GM18873 (cell line): Measurements from ENCODE around the gene MLANA.

ENCODE experiments used
- ATAC-seq: cut with Tn5 transposase; IDR thresholded peaks from one replicate; pipeline ENCODE4 v1.9.1; 2021; ENCODE audit warnings: mild to moderate bottlenecking, moderate library complexity, moderate number of reproducible peaks; ENCODE audit not compliant: unreplicated experiment, low FRiP score

MLANA gene

DNA sequence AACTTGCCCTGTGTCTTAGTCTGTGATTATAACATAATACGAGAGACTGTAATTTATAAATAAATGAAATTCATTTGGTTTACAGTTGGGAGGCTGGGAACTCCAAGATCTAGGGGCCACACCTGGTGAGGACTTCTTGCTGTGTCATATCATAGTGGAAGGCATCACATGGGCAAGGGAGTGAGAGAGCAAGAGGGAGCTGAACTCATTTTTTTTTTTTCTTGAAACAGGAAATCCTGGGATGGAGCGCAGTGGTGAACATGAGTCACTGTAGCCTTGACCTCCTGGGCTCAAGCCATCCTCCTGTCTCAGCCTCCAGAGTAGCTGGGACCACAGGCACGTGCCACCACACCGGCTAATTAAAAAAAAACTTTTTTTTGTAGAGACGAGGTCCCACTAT is 7.2 kb downstream of the MLANA start:
- no peak for ATAC-seq

DNA sequence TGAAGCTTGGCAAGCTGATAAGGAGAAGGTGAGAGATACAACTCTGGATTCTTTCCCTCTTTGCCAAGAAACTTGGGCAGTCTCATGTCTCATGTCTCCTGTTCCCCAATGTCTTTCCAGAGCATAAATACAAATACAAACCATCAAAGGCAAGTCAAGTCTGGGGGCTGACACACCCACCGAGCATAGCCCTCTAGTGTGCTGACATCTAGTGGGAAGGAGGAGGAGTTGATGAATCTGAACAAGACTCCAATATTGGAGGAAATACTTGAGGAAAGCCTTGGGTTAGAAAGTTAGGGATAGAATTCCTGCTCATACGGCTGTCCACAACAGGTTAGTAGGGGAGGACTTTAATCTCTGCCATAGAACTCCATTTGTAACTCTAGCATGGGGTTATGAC is 8.6 kb downstream of the MLANA start:
- ATAC-seq = no peak

DNA sequence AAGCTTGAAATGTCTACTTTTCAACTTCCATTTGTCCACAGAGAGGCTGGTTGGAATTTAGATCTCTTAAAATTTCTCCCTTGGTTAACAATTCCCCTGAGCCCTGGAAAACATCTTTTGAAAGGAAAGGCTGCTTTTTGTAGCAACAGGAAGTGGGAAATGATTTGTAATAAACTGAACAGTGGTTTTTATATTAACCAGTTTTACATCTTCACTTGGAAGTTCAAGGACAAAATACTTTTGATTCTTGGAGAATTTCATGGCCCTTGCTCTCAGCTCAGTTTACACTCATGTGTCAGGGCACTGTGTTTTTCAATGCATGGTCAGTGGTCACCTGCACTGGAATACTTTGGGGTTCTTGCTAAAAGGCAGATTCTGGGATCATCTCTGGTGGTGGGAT is 9.9 kb downstream of the MLANA start:
- no peak for ATAC-seq

DNA sequence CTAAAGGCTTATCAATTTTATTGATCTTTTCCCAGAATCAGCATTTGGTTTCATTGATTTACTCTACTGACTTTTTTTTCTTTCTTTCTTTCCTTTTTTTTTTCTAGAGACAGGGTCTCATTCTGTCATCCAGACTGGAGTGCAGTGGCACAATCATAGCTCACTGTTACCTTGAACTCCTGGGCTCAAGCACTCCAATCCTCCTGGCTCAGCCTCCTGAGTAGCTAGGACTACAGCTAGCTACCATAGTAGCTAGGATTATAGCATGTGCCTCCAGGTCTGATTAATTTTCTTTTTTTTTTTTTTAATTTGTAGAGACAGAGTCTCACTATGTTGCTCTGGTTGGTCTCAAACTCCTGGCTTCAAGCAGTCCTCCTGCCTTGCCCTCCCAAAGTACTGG is 11.7 kb downstream of the MLANA start:
- no peak for ATAC-seq

DNA sequence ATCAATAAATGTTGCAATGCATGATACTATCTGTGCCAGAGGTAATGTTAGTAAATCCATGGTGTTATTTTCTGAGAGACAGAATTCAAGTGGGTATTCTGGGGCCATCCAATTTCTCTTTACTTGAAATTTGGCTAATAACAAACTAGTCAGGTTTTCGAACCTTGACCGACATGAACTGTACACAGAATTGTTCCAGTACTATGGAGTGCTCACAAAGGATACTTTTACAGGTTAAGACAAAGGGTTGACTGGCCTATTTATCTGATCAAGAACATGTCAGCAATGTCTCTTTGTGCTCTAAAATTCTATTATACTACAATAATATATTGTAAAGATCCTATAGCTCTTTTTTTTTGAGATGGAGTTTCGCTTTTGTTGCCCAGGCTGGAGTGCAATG is 18.2 kb downstream of the MLANA start:
- ATAC-seq = no peak

DNA sequence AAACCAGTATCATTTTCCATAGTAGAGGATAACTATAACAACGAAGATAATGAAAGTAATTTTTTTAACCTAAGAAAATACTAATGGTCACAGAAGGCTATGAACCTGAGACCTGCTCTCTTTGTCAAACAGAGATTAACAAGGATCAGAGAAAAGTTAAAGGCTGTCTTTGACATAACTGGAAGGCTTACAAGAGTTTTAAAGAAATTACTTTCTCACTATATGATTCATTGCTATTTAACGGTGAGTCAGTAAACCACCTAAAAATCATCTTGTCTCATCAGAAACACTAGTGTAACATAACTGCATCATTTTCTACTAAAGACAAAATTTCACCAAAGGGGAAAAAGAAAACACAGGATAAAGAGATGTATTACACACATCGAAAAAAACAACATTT is 19.3 kb downstream of the MLANA start:
- no peak for ATAC-seq

DNA sequence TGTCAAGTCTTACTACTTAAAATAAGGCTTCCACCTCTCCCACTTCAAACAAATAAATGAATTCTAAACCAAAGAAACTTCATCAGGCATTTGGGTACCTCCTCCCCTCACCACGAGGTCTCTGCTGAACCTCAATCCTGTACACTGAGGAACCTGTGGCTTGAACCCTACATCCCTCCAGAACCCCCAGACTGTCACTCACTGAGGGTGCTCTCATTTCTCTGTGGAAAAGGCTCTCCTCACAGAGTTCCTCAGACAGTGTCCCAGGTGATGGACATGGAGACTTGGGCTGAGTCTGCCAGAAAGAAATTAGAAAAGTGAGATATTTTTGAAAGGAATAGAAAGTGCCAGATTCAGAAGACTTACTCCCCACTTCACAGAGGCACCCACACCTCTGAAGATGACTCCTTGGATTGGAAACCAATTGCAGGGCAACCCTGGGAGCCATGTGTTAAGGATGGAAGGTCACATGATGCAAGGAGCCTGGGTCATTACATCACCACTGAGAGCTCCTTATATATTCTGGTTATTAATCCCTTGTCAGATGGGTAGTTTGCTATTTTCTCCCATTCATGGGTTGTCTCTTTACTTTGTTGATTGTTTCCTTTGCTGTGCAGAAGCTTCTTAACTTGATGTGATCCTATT is 19.8 kb downstream of the MLANA start:
- no peak for ATAC-seq

DNA sequence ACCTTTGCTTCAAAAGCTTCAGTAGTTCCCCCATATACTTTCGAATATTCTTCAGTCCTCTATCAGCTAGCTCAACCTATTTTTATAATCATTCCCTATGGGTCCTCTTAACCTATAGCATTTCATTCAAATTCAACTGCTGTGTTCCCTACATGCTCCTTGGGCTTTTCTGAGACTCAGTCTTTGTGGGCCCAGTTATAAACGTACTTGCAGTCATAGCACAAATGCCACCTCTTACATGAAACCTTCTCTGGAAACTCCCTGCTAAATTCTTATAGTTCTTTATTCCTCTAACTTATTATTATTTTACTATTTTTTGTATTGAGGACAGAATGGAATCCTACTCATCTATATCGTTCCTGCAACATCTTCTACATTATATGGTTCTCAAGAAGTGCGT is 24.7 kb downstream of the MLANA start:
- no peak for ATAC-seq

DNA sequence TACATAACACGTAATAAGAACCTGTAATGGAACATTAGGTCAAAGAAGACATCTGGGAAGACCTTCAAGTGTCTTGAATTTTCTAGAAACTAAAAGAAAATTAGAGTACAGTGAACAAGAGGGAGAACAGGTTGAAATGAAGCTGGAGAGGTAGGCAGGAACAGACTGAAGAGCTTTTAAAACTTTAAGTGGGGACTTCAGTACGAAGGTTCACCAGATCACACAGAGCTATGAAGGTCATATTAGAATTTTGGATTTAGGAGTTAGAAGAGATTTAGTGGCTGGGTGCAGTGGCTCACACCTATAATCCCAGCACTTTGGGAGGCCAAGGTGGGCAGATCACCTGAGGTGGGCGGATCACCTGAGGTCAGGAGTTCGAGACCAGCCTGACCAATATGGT is 26.6 kb downstream of the MLANA start:
- no peak for ATAC-seq

DNA sequence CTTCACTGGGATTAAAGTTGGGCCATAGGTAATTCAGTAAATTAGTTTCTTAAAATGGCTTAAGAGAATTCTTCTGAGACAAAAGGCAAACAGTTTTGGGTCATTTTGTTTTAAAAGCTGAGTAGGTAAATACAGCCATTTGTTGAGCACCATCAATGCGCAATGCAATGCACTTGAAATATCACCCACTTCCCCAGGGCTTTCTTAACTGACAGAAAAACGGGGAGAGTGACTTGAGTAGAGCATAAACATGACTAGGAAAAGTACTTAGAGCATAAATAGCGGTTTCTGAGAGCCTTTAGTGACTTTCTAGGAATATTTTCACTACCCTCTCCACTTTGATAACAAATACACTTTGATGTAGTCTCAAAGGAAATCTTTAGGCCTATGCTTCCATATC is 27.2 kb downstream of the MLANA start:
- ATAC-seq = no peak

DNA sequence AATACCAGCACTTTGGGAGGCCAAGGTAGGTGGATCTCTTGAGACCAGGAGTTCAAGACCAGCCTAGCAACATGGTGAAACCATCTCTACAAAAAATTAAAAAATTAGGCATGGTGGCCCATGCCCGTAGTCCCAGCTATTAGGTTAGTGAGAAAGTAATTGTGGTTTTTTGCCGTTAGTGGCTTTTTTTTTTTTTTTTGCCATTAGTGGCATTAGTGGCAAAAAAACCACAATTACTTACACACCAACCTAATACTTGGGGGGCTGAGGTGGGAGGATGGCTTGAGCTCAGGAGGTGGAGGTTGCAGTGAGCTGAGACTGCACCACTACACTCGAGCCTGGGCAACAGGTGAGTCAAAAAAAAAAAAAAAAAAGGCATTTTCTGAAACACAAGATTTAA is 27.8 kb downstream of the MLANA start:
- ATAC-seq = no peak

DNA sequence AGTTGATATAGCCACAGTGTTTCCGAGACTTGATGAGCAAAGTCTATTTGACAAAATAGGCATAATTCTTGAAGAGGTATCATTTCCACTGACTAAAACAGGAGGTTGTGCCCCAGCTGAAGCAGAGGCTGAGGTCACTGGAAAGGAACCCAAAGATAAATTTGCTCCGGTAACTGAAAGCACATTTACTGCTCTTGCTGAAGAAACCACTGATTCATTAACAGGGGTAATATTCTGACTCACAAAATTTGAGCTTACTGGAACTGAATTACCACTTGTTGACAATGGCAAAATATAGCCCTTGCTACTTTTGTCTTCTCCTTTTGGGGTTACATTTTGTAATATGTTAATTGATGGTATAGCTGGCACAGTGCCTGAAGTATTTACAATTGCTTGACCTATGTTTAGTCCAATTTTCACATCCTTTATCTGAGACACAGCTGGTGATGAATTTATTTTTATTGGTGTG is 30.2 kb downstream of the MLANA start:
- ATAC-seq = peak; percentile 79

DNA sequence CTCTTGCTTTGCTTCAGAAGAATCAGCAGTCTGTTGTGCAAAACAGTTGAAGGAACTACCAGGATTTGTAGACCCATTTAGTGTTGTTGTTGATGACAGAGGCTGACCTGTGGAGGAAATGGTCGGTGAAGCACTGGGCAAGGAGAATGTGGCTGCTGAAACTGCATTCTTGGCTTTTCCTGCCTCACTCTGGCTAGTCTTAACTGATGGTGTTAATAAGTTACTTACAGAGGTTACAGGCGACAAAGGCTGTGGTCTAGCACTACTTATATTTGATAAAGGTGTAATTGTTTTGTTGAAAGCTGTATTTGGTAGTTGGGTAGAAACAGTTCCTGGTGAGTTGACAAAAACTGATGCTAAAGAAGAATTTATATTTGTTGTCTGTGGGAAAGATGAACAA is 31.5 kb downstream of the MLANA start:
- ATAC-seq = no peak

DNA sequence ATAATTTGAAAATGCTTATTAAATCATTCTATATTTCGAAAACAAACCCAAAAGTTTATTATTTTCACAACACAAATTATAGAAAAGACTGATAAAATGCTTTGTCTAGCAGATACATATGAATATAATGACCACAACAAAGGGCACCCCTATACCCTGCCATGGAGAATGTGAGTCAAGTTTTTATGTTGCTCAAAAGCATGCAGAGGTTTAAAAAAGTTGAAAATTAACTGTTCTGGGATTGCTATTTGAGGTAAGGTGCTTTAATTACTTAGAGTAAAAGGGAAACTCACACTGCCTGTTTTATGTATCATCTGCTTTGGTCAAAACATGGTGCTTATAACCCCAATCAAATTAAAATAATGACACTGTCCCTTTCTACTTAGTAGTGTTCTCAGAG is 41.0 kb downstream of the MLANA start:
- ATAC-seq = no peak

DNA sequence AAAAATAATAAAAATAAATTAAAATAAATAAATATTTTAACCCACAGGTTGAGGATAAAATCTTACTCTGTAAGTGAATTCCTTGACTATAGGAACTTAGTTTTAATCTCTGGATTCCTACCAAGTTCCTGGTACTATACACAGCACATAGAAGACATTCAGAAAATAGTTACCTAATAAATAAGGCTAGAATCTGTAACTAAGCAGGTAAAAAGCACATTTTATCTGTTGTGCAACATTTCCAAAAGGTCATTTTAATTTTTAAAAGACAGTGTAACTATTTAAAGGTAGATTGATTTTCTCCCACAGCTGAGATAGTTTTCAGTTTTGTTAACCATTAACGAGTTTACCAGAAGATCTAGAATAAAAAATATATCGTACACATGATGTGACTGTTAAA is 47.8 kb downstream of the MLANA start:
- no peak for ATAC-seq

DNA sequence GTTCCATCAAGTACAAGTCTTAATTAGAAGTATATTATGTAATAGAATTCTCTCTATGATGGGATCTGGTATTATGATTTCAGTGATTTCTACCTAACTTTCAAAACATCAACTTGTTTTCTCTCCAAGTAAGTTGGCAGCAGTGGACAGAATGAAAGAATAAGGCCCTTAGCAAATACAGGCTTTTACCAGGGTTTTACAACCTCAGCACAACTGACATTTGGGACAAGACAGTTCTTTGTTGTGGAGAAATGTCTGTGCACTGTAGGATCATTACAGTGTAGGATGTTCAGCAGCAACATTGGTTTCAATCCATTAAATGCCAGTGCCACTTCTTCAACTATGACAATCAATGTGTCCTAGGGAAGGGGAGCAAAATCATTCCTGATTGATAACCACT is 48.8 kb downstream of the MLANA start:
- no peak for ATAC-seq

DNA sequence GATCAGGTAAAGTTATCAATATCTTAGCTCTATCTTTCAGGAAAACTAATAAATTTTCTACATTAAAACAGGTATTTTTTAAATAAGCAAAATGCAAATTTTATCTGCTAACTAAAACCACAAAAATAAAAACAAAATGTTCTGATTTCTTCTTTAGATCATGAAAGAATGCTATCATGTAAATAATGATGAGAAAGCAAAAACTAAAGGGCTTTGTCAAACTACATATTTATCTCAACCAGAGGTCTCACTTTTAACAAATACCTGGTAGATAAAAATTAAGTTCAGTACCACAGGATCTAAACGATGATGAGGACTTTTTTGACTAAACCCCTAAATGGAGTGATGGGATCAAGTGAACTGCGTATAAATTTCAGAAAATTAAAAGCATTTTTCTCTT is 50.5 kb downstream of the MLANA start:
- no peak for ATAC-seq

DNA sequence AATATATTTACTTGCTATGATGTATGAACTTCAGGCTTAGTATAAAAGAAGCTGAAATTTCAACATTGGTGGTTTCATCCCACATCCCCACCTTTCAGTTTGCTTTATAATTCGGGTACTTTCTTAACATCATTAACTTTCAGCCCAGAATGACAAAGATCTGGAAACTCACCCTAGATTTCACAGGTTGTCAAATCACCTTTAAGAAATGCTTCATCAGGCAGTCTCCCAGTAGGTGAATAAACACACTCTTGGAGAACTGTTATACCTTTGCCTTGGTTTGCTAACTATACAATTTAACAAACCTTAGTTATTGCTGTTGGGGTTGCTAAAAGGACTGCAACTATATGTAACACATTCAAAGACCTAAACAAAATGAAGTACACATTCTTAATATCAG is 54.4 kb downstream of the MLANA start:
- no peak for ATAC-seq

DNA sequence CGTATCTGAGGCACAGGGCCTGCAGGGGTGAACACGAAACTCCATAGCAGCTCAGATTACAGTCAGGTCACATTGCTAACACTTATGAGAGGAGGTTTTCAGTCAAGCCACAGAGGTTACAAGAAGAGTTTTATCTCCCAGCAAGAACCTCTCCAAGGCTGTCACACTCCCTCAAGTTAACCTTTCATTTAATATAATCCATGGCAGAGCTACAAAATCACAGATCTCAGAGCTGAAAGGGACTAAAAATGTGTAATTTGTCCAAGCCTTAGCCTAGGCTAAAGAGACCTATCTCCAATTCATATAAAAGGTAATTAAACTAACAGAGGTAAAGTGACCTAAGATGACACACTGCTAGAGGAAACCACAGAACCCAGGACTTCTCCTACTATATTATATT is 57.2 kb downstream of the MLANA start:
- ATAC-seq = no peak

DNA sequence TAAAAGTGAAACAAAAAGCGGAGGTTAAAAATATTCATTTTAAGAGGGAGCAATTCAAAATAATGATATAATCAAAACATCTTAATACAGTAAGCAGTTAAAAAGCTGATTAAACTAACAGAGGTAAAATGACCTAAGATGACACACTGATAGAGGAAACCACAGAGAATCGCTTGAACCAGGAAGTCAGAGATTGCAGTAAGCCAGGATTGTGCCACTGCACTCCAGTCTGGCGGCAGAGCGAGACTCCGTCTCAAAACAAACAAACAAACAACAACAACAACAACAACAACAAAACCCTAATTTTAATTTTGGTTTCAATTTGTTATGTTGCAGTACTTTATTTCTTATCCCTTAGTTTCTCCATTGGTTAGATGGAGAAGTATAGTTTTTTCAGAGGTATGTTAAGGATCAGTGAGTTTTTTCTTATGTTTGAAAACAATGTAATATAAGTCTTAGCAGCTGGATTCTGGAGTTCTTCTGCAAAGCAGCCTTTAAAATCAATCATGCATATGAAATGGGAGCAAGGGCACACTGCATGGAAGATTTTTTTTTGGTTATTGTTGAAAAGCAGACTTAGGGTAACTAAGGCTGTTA is 58.5 kb downstream of the MLANA start:
- ATAC-seq = no peak

DNA sequence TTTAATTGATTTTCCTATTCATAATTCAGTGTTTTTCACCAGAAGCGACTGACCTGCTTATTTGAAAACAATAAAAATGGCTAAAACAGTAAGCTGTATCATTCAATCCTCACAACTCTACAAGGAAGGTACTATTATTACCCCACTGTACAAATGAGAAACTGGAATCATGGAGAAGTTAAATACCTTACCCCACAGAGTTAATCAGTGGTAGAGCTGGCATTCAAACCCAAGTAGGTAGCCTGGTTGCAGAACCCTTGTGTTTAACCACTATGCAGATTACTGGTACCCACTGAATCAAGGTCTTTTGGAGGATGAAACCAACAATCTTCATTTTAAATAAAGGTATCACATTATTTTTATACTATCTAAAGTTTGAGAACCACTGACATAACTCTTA is 59.6 kb downstream of the MLANA start:
- no peak for ATAC-seq

DNA sequence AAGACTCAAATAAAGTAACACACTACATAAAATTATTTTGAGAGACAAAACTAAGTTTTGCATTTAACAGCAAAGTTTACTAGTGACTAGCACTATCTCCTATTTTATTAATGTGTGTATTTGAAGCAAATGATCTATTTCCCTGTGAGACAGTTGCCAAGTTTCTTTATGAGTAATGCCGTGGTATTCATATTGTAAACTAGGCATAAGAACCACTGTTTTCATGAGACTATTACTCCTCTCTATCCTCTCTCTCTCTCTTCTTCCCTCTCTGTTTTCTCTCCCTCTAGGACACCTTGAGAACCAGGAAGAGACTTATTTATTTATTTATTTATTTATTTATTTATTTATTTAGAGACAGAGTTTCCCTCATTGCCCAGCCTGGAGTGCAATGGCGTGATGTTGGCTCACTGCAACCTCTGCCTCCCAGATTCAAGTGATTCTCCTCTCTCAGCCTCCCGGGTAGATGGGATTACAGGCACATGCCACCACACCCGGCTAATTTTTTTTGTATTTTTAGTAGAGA is 61.1 kb downstream of the MLANA start:
- ATAC-seq = no peak
